Muscle of arm (tissue), 12 donors: Measurements from ENCODE around the gene TMCC1. TPM values are rescaled to one million over a fixed set of nuclear protein-coding genes. Genes with fewer than 3 reads are reported as not detected.
A peak's percentile ranks its signal among the peaks of the same experiment; 100 is the strongest.
"Not testable (repeated sequence)": the region's sequence is repeated elsewhere in the genome, so short reads cannot be mapped to it uniquely, and the experiment has no call there.

ENCODE experiments used
- DNase-seq: peaks from one replicate; pipeline ENCODE4 v3.0.0-alpha.2; 2013
- polyA plus RNA-seq, 12 donors: library from polyadenylated mRNA; unstranded; fragments of 120-200 nt; gene quantifications; one replicate each; pipeline ENCODE4 v1.2.1, GENCODE V29; 2013; ENCODE audit not compliant: insufficient read length in 12 of 12

The TMCC1 gene
- polyA plus RNA-seq, 12 donors = 23.3 to 51.6 (median 36.9) TPM; not detected in 1

DNA sequence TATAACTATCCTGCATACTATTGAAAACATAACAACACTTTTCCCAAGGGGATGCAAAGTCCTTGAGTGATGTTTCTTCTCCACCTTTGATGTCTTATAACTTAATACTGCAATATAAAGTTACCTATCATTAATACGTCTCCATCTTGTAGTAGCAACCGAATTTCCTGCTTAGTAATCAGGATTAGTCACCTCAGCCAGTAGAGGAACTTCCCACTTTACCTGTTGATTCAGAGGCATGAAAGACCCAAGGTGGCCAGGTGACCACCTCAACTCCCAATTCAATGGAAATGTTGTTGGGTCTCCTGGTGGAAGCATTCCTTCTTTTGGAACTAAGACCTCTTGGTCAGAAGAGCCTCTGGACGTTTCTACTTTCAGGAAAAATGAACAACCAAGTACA, 3.5 kb upstream of the TMCC1 start:
- no peak for DNase-seq

DNA sequence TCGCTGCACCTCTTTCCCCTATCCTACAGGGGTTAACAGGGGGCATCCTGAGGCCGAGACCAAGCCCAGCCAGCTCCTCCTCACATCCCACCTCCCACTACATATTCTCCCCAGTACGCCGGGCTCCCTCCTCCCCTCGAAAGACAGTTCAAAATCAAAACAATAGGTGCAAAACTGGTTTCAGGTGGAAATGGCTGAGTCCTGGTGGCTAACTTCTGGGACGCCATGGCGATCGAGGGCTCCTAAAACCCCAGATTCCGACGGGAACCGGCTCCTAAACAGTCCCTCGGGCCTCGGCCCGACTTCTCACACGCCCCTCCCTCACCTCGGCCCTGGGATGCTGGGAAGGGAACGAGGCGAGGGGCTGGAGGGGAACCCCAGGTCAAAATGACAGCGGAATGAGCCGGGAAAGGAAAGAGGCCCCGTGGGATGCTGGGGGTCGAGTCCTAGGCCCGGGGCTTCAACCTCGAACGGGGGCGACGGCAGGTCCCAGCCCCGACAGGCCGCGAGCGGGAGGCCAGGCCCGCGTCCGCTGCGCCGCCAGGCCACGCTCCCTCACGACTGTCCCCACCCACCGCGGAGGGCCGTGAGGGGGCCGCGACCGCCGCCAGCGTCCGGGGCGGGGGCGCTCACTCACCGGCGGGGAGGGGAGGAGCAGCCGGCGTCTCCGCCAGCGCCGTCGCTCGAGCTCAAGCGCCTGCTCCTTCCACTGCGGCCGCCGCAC, 492 bp downstream of the TMCC1 start:
- DNase-seq = peak; percentile 61

DNA sequence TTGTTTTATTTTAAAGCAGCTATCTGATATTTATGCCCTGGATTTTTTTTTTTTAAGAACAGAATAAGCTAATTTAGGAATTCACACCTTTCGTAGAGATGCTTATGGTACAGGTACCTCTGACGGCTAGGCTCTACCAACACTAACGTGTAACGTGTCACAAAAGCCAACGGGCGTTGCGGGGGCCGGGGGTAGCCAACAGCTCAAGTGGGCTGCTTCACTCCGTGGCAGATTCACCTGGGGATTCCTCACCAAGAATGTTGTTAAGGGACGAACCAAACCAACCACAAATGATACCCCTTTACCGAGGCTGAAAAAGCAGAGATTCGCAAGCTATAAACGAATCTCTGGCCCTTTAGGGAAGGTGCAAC, 1.0 kb downstream of the TMCC1 start:
- no peak for DNase-seq

DNA sequence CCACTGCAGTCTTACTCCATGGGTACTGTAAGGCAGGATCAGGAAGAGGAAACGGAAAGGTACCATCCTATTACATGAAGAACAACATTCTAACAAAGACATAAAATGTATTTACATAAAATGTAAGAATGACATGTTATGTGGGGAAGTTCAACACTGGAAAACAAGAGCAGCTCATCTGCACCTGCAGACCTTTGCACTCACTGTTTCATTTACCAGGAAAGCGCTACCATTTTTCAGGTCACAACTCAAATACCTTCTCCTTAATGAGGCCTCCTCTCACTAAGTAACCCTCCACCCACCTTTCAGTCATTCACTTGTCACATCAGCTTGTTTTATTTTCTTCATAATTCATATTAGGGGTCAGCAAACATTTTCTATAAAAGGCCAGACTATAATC, 2.6 kb downstream of the TMCC1 start:
- DNase-seq = no peak

DNA sequence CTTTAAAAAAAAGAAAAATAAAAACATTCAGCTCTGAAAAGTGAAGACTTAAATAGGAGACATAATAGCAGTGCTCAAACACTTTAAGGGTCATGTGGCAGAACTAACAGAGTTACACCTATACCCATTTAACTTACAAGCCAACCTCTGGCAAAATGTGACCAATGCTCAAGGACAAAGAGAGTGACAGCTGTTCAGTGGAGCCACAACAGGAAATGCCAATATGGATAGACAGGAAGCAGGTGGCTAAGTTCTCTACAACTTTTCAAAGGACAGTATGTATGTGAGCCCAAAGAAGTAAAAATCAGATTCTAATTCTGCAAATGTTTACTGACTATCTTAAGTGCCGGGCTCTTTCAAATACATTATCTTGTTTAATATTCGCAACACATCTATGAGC, 3.4 kb downstream of the TMCC1 start:
- DNase-seq = no peak

DNA sequence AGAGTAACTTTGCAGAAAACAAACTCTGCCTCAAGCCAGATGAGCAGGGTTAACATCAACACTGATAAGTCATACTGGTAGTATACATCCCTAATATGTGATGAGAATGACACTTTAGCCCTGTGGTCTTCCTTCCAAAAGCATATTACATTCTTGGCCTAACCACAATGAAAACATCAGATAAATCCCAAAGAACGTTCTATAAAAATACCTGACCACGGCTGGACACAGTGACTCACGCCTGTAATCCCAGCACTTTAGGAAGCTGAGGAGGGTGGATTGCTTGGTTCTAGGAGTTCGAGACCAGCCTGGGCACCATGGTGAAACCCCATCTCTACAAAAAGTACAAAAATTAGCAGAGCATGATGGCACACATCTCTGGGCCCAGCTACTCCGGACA, 4.7 kb downstream of the TMCC1 start:
- DNase-seq = no peak

DNA sequence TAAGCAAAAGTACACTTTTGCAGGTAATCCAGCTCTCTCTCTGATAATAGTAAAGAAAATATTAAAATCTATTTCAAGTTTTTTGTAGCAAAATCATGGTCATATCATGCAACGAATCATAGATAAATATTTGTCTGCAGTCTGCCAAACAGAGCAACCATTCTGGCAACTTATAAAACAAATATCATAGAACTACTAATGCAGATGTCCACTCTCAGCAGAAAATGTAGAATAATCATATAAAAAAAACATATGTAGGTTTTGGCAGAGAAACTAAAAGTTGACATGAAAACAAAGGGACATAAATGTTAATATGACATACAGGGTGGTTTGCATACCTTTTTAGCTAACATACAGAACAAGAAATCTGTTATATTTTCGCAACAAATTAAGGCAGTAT, 12.2 kb downstream of the TMCC1 start:
- DNase-seq = no peak

DNA sequence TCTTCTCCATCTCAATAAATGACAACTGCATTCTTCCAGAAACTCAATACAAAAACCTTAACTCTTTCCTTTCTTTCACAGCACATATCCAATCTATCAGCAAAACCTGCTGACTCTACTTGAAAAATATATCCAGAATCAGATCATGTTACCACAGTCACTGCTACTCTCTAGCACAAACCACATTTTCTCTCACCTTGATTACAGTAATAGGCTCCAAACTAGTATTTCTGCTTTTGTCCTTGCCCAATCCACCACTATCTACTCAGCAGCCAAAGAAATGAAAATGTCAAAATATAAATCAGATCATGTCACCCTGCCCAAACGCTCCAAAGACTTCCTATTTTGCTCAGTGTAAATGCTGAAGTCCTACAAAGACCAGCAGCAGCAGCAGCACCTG, 15.2 kb downstream of the TMCC1 start:
- DNase-seq = no peak

DNA sequence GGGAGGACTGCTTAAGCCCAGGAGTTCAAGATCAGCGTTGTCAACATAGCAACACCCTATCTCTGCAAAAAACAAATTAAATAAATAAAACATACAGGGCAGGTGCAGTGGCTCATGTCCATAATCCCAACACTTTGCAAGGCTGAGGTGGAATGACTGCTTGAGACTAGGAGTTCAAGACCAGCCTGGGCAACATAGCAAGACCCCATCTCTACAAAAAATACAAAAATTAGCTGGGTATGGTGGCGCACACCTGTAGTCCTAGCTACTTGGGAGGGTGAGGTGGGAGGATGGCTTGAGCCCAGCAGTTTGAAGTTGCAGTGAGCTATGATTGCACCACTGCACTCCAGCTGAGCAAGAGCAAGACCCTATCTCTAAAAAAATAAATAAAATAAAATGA, 19.0 kb downstream of the TMCC1 start:
- DNase-seq = not testable (repeated sequence)

DNA sequence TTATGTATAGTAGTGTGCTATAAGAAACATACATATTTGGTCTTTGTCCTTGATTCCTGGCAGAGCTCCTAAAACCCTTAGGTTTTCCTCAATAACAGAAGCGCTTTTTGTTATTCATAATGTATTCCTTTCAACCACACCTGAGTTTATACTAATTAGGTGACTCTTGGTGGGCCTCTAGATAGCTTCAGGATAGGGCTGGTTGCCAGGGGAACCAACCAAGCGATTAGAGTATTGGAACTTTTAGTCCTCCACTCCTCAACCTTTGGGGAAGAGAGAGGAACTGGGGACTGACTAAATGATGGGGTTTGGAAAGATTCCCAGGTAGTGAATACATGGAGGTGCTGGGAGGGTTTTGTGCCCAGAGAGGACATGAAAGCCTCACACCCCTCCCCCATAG, 24.6 kb downstream of the TMCC1 start:
- no peak for DNase-seq

DNA sequence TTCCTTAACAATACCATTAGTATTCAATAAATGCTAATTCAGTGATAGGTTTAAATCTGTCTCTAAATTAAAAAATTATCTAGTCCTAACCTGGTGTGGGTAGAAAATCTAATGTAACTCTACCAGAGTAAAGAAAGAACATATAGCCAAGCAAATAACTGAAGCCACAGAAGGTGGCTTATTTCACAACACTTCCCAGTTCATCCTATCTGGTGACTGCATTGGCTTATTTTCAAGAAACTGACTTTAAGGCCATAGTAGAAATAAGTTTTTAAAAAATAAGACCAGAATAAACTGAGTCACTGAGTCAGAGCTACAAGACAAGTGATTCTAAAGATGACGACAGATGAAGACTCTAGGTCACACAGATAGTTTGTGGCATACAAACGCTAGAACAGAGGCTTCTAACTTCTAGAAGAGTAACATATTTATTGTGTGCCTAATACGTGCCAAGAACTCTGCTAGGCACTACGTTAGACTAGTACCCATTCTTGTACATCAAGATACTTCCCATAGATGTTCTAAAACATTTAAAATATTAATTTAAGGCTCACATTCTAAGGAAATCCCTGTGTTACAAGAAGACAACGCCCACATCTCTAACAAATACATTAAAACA, 25.9 kb downstream of the TMCC1 start:
- DNase-seq = no peak

DNA sequence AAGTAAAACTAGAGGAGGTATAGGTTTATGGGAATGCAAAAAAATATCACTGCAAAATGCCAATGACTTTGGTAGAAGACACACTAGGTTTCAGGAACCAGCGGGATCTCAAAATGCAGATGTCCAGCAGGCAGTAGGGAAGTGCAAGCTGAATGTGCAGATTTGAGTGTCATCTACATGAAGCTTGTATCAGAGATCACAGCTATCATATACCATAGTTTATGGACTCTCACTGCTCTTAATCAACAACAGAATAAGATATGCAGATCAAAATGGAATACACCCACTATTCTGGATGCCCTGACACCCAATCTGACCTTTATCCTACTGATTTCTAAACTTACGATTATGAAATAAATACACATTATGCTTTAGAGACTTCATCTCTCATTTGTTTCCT, 27.7 kb downstream of the TMCC1 start:
- no peak for DNase-seq

DNA sequence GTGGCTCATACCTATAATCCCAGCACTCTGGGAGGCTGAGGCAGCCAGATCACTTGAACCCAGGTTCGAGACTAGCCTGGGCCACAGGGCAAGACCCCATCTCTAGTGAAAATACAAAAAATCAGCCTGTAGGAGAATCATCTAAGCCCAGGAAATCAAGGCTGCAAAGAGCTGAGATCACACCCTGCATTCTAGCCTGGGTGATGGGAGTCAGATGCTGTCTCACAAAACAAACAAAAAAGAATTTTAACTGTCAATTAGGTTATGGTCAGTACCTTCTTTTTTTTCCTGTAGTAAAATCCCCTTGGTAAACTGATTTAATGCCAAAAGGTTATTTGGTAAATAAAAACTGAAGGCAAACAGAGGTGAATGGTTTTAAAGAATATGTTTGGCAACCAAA, 29.0 kb downstream of the TMCC1 start:
- no peak for DNase-seq

DNA sequence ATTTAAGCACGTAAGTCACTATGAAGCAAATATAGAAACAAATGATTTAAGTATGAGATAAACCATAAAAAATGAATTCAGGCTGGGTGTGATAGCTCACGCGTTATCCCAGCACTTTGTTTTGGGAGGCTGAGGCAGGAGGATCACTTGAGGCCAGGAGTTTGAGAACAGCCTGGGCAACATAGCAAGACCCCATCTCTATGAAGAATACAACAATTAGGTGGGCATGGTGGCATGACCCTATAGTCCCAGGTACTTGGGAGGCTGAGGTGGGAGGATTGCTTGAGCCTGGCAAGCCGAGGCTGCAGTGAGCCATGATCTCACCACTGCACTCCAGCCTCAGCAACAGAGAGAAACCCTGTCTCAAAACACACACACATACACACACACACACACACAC, 34.2 kb downstream of the TMCC1 start:
- no peak for DNase-seq

DNA sequence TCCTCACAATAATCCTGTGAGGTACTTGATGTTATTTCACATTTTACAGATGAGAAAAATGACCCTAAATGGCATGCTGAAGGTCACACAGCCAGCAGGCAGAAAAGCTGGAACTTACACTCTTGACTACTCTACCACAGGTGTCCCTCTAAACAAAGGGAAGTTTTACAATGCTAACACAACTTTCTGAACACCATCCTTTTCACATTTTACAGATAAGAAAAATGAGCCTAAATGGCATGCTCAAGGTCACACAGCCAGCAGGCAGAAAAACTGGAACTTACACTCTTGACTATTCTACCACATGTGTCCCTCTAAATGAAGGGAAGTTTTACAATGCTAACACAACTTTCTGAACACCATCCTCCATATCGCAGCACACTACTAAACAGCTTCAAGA, 35.6 kb downstream of the TMCC1 start:
- no peak for DNase-seq

DNA sequence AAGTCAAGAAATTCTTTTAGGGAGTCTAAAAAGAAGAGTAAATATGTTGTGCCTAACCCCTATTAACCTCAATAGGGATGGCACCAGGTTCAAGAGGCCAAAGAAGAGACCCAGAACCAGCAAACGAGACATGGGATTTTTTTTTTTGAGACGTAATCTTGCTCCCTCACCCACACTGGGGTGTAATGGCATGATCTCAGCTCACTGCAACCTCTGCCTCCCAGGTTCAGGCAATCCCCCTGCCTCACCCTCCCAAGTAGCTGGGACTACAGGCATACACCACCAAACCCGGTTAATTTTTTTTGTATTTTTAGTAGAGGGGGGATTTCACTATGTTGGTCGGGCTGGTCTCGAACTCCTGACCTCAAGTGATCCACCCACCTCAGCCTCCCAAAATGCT, 36.7 kb downstream of the TMCC1 start:
- DNase-seq = not testable (repeated sequence)

DNA sequence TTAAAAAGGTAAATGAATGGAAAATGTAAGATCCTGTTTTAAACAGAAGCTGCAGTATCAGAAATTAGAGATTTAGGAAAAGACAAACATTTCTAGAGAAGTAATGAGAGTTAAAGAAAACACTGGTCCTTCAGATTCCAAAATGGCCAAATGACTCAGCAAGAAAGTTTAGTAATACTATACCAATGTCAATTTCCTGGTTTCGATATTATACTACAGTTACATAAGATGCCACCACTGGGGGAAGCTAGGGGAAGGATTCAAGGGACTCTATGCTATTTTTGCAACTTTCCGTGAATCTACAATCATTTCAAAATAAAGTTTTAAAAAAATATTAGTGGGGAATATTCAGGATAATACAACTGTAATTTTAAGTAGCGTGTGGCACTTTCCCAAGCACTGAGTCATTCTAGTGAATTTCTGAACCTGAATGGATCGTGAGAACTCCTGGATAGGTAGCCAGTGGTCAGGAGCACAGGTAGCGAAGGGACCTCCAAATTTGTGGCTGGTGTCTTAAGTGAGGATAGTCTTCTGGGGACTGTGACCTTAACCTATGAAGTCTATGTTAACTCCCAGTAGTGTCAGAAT, 37.6 kb downstream of the TMCC1 start:
- no peak for DNase-seq

DNA sequence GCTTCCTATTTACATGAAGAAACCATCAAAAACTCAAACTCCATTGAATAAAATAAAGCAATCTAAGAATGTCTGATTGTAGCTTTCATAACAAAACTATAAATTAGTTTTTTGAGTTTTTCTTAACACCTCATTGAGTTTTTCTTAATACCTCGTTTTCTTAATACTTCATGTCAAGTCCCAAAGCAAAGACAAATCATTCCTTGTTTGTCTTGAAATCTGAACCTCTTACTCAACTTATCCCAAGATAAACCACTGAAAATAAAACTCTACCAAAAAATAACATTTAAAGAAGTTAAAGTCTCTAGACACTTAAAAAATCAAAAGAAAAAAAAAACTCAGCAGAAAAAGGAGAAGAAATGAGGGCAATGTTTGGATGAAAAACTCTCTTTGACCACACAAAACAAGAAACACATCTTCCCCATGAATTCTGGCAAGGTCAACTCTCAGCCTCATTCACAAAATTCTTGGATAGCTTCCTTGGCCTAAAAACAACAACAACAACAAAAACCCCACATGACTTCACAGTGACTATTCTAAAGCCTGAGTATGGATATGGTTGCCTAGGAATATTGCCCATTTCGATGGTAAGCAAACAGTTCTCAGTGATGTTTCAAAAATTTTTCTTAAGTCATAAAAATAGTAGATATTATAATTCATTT, 38.2 kb downstream of the TMCC1 start:
- DNase-seq = peak; percentile 30

DNA sequence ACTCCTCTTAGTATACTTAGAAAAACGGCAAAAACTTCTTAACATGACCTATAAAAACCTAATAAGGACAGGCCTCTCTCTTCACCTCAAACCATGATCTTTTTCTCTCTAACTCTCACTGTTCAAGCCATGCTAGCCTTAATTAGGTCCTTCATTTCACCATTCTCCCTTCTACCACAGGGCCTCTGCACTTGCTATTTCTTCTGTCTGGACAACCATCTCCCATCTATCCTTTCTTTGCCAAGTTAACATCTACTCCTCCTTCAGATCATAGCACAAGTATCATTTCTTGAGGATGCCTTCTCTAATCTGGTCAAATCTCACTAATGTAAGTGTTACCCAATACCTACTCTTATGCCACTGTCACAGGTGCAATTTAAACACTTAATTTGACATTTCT, 39.1 kb downstream of the TMCC1 start:
- no peak for DNase-seq

DNA sequence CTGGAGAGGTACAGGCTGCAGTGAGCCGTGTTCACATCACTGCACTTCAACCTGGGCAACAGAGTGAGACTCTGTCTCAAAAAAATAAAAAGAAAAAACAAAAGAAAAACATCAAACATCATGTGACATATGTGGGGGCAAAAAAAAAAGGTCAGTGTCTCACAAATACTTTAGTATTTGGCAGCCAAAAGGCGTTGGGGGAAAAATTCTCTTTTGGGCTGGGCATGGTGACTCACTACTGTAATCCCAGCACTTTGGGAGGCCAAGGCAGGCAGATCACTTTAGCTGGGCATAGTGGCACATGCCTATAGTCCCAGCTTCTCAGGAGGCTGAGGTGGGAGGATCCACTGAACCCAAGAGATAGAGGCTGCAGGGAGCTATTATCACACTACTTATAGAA, 47.6 kb downstream of the TMCC1 start:
- DNase-seq = no peak

DNA sequence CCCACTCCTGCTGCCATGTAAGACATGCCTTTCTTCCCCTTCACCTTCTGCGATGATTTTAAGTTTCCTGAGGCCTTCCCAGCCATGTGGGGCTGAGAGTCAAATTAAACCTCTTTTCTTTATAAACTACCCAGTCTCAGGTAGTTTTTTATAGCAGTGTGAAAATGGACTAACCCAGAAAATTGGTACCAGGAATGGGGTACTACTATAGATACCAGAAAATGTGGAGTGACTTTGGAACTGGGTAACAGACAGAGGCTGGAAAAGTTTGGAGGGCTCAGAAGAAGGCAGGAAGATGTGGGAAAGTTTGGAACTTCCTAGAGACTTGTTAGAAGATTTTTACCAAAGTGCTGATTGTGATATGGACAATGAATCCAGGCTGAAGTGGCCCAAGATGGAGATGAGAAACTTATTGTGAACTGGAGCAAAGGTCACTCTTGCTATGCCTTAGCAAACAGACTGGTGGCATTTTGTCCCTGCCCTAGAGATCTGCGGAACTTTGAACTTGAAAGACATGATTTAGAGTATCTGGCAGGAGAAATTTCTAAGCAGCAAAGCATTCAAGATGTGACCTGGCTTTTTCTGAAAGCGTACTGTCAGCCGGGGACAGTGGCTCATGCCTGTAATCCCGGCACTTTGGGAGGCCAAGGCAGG, 52.7 kb downstream of the TMCC1 start:
- DNase-seq = no peak

DNA sequence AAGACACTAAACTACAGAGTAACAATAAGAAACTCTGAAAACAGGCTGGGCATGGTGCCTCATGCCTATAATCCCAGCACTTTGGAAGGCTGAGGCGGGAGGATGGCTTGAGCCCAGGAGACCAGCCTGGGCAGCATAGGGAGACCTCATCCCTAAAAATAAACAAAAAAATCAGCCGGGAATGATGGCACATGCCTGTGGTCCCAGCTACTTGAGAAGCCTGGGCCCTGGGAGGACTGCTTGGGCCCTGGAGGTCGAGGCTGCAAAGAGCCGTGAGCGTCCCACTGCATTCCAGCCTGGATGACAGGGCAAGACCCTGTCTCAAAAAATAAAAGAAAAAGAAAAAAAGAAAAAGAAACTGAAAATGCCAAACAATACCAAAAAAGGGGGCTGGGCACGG, 55.4 kb downstream of the TMCC1 start:
- no peak for DNase-seq
